Fibroblast of skin of right biceps (primary cell): ENCODE measurements around the gene PPP1R7.
A peak's percentile ranks its signal among the peaks of the same experiment; 100 is the strongest.

Experiments used
- DNase-seq: peaks from one replicate; pipeline ENCODE4 v3.0.0-alpha.2; 2013

The PPP1R7 gene

DNA sequence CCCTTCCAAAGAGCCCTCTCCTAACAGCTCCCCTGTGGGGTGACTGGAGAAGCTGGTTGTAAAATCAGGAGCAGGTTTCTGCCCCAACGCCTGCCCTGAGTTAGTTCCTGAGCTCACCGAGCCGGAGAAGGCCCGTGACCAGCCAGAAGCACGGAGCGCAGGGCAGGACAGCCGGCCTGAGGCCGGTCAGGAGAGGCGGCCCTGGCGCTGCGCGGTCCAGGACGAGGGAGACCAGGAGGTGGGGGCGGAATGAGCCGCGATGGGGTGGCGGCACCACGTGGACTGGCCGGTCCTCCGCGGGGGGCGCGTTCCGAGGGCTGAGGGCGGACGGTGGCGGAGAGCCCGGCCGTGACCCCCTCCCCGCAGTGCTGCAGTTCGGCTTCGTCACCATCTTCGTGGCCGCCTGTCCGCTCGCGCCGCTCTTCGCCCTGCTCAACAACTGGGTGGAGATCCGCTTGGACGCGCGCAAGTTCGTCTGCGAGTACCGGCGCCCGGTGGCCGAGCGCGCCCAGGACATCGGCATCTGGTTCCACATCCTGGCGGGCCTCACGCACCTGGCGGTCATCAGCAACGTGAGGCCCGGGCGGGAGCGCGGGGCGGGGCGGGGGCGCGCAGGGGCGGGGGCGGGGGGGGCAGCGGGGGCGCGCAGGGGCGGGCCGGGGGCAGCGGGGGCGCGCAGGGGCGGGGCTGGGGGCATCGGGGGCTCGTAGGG lies 67.2 kb downstream of the PPP1R7 start:
- DNase-seq: peak; percentile 57

GRCh38 chr2:241218131-241219029 lies 68.1 kb downstream of the PPP1R7 start:
- DNase-seq: peak; percentile 40

DNA sequence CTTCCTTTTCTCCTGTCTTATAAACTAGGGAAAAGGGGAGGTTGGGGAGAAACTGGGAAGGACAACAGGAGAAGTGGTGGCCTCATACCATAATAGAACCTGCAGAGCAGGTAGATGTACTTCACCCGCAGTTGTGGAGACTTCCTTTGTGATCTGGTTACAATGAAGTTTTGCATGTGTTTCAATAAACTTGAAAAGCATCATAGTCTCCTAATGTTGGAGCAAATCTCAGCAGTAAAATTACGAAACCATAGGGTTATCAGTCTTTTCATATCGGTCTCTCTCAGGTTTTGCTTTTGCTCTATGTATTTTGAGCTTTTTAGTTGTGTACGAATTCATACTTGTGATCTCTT lies 68.7 kb downstream of the PPP1R7 start:
- DNase-seq: no peak

GRCh38 chr2:241219856-241220356 lies 69.6 kb downstream of the PPP1R7 start:
- no peak for DNase-seq

DNA sequence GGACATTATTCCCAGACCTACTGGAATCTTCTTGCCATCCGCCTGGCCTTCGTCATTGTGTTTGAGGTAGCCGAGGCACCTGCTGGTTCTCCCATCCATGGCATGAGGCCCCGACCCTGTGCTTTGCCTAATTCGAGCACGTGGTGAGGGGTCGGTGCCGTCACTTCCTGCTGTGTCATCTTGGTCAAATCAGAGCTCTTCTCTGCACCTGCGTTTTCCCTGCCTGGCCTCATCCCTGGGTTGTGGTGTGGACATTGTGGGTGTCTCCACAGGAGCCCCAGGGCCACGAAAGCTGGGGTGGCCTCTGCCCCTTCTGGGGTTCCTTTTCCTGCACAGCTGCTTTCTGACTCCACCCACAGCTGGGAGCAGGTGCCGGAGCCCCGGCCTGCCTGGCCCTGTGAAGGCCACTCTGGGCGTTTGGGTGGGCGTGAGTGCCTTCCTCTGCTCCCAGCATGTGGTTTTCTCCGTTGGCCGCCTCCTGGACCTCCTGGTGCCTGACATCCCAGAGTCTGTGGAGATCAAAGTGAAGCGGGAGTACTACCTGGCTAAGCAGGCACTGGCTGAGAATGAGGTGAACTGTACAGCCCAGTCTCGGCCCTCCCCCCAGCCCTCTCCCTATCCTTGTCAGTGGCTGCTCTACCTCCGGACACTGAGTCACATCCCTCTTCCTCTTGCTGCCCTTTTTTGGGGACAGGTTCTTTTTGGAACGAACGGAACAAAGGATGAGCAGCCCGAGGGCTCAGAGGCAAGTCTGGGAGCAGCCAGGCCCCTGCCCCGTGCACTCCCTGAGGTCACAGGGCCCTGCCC lies 73.1 kb downstream of the PPP1R7 start:
- peak; percentile 23 for DNase-seq

DNA sequence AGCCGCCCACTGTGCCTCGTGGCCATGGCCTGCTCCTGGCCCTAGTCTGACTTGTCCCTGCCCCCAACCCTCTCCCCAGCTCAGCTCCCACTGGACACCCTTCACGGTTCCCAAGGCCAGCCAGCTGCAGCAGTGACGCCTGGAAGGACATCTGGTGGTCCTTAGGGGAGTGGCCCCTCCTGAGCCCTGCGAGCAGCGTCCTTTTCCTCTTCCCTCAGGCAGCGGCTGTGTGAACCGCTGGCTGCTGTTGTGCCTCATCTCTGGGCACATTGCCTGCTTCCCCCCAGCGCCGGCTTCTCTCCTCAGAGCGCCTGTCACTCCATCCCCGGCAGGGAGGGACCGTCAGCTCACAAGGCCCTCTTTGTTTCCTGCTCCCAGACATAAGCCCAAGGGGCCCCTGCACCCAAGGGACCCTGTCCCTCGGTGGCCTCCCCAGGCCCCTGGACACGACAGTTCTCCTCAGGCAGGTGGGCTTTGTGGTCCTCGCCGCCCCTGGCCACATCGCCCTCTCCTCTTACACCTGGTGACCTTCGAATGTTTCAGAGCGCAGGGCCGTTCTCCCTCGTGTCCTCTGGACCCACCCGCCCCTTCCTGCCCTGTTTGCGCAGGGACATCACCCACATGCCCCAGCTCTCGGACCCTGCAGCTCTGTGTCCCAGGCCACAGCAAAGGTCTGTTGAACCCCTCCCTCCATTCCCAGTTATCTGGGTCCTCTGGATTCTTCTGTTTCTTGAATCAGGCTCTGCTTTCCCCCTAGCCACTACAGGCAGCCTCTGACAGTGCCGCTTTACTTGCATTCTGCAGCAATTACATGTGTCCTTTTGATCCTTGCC lies 74.0 kb downstream of the PPP1R7 start:
- DNase-seq: peak; percentile 67

DNA sequence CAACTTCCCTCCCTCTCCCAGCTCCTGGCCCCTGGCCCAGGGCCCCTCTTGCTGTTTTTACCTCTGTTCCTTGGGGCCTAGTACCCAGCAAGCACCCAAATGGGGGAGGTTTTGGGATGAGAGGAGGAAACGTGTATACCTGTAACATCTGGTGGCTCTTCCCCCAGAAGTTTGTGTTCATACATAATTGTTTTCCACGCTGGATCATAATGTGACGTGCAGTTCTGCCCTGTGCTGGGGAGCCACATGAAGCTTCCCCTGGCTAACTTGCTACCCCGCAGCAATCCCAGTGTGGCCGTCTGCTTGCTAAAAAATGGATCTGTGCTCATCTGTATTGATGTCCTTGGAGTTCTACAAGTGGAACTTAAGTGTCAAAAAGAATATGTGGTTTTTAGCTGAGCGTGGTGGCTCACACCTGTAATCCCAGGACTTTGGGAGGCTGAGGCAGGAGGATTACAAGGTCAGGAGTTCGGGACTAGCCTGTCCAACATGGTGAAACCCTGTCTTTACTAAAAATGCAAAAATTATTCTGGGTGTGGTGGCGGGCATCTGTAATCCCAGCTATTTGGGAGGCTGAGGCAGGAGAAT lies 74.7 kb downstream of the PPP1R7 start:
- no peak for DNase-seq

GRCh38 chr2:241225545-241225944 lies 75.3 kb downstream of the PPP1R7 start:
- no peak for DNase-seq

DNA sequence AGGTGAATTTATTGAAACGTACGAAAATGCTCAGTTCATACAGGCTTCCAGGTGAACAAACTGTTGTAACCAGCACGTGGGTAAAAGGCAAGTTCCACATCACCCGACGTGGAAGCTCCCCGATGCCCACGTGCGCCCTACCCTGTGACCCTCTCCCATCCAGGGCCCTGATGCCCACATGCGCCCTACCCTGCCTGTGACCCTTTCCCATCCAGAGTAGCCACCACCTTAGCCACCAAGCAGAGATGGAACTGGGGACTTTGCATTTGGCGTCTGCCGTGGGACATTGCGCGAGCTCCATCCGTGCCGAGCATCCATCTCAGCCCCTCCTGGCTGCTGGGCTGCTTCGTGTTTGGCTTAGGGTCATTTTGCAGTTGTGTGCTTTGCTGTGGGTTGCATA lies 75.7 kb downstream of the PPP1R7 start:
- DNase-seq: no peak

GRCh38 chr2:241226723-241227572 lies 76.7 kb downstream of the PPP1R7 start:
- DNase-seq: peak; percentile 34

DNA sequence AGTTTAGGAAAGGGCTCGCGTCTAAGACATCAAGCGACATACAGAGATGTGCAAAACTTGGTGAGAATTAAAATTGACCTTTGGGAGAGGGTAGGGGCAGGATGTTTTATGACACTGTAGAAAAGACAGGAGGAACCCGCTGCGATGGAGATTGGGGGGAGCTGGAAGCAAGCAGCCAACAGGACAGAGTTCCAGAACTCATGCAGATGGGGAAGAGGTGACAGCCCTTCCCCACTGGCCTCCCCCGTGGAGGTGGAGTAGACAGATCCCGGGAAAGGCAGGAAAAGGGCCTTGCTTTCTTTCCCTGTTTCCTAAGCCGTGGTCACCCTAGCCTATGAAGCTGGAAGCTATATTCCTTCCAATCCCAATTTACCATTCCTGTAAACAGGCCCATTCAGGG lies 77.3 kb downstream of the PPP1R7 start:
- DNase-seq: no peak

GRCh38 chr2:241228081-241228859 lies 78.0 kb downstream of the PPP1R7 start:
- DNase-seq: peak; percentile 42

- no peak for DNase-seq
Observed at GRCh38 chr2:241228860-241229516, 78.7 kb downstream of the PPP1R7 start.

DNA sequence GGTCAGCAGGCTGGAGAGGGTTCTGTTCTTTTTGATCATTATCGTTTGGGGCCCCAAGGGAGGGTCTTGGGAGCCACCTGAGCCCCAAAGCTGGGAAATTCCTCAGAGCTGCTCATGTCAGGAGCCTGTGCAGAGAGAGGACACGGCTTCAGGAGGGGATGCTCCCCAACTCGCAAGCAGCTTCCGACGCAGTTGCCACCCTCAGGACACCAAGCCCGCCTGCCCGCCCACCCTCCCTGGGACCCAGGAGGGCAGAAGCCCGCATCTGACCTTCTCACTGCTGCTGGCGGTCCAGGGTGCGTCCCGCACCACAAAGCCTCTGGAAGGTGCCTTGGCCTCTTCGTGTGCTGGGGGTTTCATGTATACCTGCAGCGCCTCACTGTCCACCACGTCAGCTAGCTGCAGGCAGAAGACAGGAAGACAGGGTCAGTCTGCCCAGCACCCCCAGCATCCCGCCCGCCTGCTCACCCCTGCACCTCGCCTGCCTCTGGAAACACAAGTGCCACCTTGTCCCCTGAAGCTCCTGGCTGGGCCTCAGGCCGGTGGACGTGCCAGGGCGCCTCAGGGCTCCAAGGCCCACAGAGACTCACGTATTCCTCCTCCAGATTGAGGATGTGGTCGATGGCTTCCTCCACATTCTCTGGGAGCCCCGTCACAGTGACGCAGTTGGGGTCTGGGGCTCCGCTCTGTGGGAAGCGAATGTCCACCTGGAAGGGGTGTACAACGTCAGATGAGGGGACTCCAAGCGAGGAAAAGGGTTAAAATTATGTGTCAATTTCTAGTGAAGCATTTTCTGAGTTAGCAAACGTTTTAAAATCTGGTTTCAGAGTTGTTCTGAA lies 79.5 kb downstream of the PPP1R7 start:
- DNase-seq: no peak

DNA sequence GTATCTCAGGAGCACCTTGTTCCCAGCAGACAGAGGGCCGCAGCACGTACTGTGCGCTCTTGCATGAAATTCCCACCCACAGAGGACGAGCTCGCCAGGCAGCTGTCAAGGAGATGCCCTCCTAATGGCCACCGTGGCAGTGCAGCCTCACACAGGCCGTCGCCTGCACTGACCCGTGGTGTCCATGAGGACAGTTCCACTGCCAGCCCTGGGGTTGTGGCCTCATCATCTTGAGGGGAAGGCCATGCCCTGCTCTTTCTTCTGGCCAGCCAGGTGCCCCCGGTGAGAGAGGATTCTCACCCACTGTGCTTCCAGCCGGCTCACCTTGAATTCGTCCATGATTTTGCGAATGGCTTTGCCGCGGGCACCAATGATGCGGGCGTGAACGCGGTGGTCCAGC lies 80.2 kb downstream of the PPP1R7 start:
- DNase-seq: no peak

DNA sequence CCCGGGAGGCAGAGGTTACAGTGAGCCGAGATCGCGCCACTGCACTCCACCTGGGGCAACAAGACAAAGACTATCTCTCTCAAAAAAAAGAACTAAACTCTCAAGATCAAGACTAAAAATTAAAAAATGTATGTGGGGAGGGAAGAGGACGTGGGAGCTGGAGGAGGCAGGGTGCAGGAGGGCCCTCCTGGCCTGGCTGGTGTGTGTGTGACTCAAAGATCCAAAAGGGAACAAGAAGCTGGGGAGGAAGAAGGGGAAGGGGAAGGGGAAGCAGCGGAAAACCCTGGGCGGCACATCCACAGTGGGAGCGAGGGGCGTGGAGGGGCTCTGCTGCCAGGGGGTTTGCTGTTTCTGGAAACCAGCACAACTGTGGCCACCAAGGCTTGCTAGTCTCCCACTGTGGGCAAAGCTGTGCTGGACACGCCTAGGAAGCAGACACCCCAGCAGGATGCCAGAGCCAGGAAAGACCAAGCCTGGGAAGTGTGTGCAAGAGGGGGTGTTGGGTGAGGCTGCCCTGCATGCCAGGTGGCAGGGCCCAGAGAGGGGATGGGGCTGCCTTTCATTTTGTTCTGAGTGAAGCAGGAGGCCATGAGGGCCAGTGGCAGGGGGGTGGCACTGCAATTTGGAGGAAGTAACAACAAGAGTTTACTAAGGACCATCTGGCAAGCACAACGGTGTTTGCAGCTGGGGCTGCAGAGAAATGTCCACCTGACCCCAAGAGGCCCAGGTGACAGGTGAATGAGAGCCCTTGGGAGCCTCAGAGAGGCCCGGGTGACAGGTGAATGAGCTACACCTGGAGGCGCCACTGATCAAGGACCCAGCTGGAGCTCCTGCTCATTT lies 82.7 kb downstream of the PPP1R7 start:
- no peak for DNase-seq
